Activated CD8-positive, alpha-beta memory T cell treated with anti-CD3 and anti-CD28 coated beads for 36 hours (primary cell): ENCODE data around the gene SLC16A8. TPM values are rescaled to one million over a fixed set of nuclear protein-coding genes. Genes with fewer than 3 reads are reported as not detected.
"Not testable (repeated sequence)": the region's sequence is repeated elsewhere in the genome, so short reads cannot be mapped to it uniquely, and the experiment has no call there.

ENCODE experiments used
- CTCF ChIA-PET: fragments of 350-600 bp; sonication (Branson Sonifier 250); formaldehyde crosslinking; loops from one replicate; lab custom pipeline; 2021; ENCODE audit warnings: antibody characterized with exemption; lab: Charles Lee
- POLR2A ChIA-PET: fragments of 350-600 bp; sonication (Branson Sonifier 250); formaldehyde crosslinking; loops from one replicate; lab custom pipeline; 2021; ENCODE audit warnings: antibody characterized with exemption; lab: Charles Lee
- total RNA-seq, 2 experiments: library from RNA; stranded (reverse); gene quantifications; one replicate each; pipeline ENCODE4 v1.2.3, GENCODE V29; 2021

Gene SLC16A8
- total RNA-seq, 2 experiments from 2014 or later, result 0.10 TPM; not detected in 1

- ChIA-PET POLR2A (no interaction called here), CTCF (no interaction called here)
Observed at GRCh38 chr22:38062791-38063190, 21.2 kb downstream of the SLC16A8 start.

DNA sequence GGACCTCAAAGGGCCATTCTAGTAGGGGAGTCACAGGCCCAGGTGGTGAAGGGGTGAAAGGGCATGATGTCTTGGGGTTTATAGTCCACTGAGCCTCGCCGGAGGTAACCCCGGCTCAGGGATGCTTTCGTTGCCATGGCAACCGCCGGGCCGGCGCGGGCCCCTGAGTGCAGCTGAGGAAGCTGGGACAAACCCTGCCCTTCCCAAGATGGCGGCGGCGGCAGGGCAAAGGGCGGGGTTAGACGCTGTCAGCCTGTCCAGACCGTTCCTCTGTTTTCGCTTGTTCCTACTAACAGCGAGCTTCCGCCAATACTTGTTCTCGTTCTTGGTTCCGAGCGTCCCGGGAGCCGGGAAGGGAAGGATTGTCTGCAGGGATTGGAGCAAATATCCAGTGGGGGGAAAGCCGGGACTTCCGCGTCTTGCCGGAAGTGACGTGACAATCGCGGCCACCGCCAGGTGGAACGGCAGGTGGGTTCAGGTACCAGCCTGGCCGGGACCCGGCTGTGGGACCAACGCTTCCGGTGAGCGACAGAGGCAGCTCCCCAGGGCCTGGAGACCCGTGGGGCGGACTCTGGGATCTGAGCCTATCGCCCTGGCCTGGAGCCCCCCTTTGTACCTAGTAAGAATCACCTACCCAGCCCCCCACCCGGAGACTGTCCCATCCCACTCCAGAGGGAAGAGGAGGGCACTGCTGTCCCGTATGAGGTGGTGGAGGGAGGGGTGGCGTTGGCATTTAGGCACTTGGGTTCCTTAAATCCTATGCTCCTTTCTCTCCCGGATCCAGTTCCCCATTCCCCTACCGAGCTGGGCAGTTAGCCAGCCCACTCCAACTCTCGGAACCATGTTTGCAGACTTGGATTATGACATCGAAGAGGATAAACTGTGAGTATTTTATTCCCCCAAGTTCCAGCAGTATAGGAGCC, 26.8 kb downstream of the SLC16A8 start, which contains the start of gene PICK1:
Gene PICK1 (plus strand): TSS at position 436 of the 923 bp plus-strand sequence. CDS start 406 bp downstream, at position 842.
- ChIA-PET CTCF (no interaction called here), POLR2A (interaction anchor here (0.6 kb wide), 1 partner anchor 260 kb away, joined by 3 read pairs; the partner anchor contains the start of gene CSNK1E)

DNA sequence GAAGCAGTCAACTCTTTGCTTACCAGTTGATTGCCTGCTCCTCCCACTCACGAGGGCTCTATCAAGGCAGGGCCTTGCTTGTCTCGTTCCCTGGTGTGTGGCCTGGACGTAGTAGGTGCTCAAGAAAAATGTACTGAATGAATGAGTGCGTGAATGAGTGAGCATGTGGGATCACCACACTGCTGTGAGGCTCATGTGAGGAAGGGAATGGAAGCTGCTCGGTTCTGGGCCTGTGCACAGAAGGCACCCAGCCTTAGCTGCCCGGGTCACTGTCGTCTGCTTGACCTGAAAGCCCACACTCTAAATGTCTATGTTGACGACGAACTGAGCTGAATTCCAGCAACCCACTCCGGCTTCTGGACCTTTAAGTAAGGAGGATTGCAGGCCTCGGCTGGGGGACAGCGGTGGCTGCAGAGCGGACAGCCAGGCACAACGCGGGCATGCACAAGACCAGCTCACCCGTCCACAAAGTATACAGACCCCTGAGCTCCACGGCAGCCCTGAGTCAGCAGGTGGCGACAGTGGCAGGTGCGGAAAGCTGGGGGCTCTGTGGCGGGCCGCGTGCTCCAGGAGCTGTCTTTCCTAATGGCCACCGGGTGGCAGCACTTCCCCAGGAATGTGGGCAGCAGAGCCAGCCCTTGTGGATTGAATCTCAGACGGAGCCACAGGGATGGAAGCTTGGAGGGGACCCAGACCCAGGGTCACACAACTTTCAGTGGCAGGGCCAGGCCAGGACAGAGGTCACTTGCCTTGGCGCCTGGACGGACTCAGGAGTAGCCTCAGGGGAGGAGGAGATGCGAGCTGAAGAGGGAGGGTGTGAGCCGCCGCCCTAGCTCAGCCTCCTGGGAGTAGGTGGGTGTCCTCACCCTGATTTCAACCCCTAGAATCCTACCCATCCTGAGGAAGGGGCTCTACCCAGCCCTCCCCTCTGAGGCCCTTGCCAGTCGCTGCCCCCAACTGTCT, 31.8 kb downstream of the SLC16A8 start:
- ChIA-PET POLR2A (no interaction called here), CTCF (interaction anchor here (0.6 to 1.6 kb wide), 32 partner anchors 8 to 673 kb away, joined by 3 to 10 read pairs (median 4); partner anchors contain the start of genes PLA2G6 and TOMM22)

GRCh38 chr22:38051261-38051660, 32.7 kb downstream of the SLC16A8 start:
- POLR2A ChIA-PET, result no interaction called here
- CTCF ChIA-PET, result interaction anchor here (0.9 to 1.6 kb wide), 4 partner anchors 14 to 363 kb away, joined by 3 to 4 read pairs (median 4); no protein-coding TSS in a partner anchor

GRCh38 chr22:38050720-38051119, 33.3 kb downstream of the SLC16A8 start:
- POLR2A ChIA-PET, result no interaction called here
- CTCF ChIA-PET, result no interaction called here

DNA sequence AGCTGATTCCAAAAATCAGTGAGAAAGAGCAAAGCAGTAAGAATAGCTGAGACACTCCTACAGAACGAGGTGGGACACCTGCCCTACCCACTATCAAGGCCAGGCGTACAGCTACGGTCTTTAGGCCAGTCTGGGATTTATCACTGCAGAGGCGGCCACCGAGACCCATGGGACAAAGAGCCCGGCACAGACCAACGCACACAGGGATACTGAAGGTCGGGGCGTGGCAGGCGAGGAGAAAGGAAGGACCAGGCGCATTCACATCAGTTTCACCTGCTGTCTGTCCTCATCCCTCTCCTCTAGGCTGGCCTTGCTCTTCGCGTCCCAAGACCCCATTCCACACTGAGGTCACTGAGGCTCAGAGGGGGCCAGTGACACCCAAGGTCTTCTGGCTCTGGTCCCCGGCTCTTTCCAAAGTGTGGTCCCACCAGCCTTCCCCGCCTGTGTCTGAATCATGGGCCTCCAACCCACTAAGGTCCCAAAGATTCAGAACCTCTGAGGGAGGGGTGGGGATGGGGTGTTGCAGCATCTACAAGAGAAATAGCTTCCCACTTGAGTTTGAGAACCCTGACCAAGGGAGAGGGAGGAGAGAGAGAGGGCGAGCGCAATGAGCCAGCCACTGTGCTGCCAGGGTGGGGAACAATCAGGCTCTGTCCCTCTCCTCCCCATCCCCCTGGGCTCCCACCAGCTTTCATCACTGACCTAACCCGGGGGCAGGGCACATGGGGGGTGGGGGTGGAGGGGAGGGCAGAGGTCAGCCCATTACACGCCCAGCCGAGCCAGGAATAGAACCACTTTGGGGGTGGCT, 34.0 kb downstream of the SLC16A8 start:
- ChIA-PET CTCF (no interaction called here), POLR2A (no interaction called here)

GRCh38 chr22:38046070-38046748, 37.8 kb downstream of the SLC16A8 start:
- ChIA-PET CTCF (no interaction called here), POLR2A (no interaction called here)

- ChIA-PET POLR2A (no interaction called here), CTCF (interaction anchor here (1.1 to 1.2 kb wide), 2 partner anchors 9 kb away, joined by 4 read pairs; no protein-coding TSS in a partner anchor)
Observed at GRCh38 chr22:38043151-38044039, 40.6 kb downstream of the SLC16A8 start.

- ChIA-PET CTCF (interaction anchor here (1.1 kb wide), 1 partner anchor 10 kb away, joined by 4 read pairs; no protein-coding TSS in a partner anchor), POLR2A (no interaction called here)
Observed at GRCh38 chr22:38042488-38042790, 41.5 kb downstream of the SLC16A8 start.

- POLR2A ChIA-PET, result no interaction called here
- CTCF ChIA-PET, result interaction anchor here (1.1 kb wide), 1 partner anchor 10 kb away, joined by 4 read pairs; no protein-coding TSS in a partner anchor
Observed at GRCh38 chr22:38041760-38042487, 42.1 kb downstream of the SLC16A8 start.

GRCh38 chr22:38040953-38041759, 42.8 kb downstream of the SLC16A8 start:
- POLR2A ChIA-PET, result no interaction called here
- CTCF ChIA-PET, result no interaction called here

DNA sequence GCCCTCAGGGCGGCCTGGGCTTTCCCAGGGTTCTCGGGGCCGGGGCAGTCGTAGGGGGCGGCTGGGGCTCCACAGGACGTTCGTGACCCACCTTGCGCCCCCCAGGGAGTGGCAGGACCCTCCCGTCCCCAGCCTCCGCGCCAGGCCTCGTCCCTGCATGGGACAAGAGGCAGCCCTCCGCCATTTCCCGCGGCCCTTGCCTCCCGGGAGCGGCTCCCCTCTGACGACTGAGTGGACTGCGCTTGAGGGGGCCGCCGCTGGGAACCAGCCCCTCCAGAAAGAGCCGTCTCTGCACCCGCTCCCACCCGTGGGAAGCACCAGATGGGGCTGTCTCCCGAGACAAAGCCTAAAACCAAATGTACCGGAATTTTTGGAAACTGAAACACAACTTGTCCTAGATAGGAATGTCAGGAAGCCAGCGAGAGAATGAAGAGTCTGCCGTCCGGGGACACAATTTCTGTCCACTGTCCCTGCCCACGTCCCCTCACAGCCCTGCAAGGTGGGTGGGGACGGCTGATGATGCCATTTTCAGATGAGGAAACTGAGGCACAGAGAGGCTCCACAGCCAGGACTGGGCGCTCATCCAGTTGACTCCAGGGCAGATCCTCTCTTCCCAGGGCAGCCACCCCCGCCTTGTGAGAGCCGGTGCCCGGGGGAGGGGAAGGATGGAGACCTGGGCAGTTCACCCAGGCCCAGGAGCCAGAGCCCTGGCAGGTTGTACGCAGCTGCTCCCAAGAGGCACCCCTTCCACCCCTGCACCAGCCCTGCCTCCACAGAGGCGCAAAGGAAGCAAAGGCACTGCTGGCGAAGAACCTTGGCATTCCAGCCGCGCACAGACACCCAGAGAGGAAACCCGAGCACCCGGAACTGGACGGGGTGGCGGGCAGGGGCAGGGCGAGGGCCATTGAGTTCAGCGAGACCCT, 44.8 kb downstream of the SLC16A8 start:
- ChIA-PET POLR2A (no interaction called here), CTCF (no interaction called here)

- ChIA-PET POLR2A (no interaction called here), CTCF (no interaction called here)
Observed at GRCh38 chr22:38038426-38038825, 45.6 kb downstream of the SLC16A8 start.

DNA sequence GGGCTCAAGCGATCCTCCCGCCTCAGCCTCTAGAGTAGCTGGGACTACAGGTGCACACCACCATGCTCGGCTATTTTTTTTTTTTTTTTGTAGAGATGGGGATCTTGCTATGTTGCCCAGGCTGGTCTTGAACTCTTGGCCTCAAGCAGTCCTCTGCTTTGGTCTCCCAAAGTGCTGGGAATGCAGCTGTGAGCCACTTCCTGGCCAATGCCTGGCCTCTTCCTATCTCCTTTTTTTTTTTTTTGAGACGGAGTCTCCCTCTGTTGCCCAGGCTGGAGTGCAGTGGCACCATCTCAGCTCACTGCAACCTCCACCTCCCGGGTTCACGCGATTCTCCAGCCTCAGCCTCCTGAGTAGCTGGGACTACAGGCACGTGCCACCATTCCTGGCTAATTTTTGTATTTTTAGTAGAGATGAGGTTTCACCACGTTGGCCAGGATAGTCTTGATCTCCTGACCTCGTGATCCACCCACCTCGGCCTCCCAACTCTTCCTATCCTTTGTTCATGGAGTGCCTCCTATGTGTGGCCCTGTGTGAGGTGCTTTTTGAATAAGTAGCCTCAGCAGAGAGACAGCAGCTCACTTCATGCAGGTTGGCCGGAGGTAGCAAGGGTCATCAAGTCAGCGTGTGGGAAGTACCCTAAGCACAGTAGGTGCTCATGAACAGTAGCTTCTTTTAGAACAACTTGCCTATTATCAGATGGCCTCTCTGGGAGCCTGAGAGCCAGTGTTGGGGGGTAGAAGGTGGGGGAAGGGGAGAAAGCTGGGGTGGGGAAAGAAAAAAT, 46.4 kb downstream of the SLC16A8 start:
- POLR2A ChIA-PET, result not testable (repeated sequence)

More for the DNA sequence above, 46.4 kb downstream of the SLC16A8 start:
- CTCF ChIA-PET, result interaction anchor here (1.3 kb wide), 1 partner anchor 14 kb away, joined by 3 read pairs; no protein-coding TSS in a partner anchor
